DMS53 (cell line): ENCODE results near the gene MED27.

ENCODE experiments used
- DNase-seq: peaks from one replicate; lab custom pipeline; 2025; lab: John Stamatoyannopoulos, UW

Gene MED27

GRCh38 chr9:132043708-132044107, 36.0 kb downstream of the MED27 start:
- no peak for DNase-seq

- no peak for DNase-seq
Measured at GRCh38 chr9:132042324-132042723, 37.3 kb downstream of the MED27 start.

GRCh38 chr9:132041798-132042197, 37.9 kb downstream of the MED27 start:
- DNase-seq = no peak

GRCh38 chr9:132040808-132041207, 38.9 kb downstream of the MED27 start:
- DNase-seq = peak; percentile 39

GRCh38 chr9:132040246-132040645, 39.4 kb downstream of the MED27 start:
- peak; percentile 61 for DNase-seq

GRCh38 chr9:132039284-132039683, 40.4 kb downstream of the MED27 start:
- no peak for DNase-seq

GRCh38 chr9:132037458-132037857, 42.2 kb downstream of the MED27 start:
- DNase-seq = peak; percentile 43

- DNase-seq = no peak
Measured at GRCh38 chr9:132036521-132036920, 43.1 kb downstream of the MED27 start.

- DNase-seq = no peak
Measured at GRCh38 chr9:132035679-132036078, 44.0 kb downstream of the MED27 start.

- DNase-seq = peak; percentile 30
Measured at GRCh38 chr9:132032238-132032950, 47.3 kb downstream of the MED27 start.

GRCh38 chr9:132031467-132032237, 48.0 kb downstream of the MED27 start:
- no peak for DNase-seq

- DNase-seq = no peak
Measured at GRCh38 chr9:132030626-132031325, 48.9 kb downstream of the MED27 start.

- DNase-seq = no peak
Measured at GRCh38 chr9:132027752-132028663, 51.7 kb downstream of the MED27 start.

GRCh38 chr9:132026932-132027585, 52.6 kb downstream of the MED27 start:
- no peak for DNase-seq

GRCh38 chr9:132025766-132026165, 53.9 kb downstream of the MED27 start:
- DNase-seq = no peak

- DNase-seq = no peak
Measured at GRCh38 chr9:132024589-132024988, 55.1 kb downstream of the MED27 start.

GRCh38 chr9:132023419-132024180, 56.1 kb downstream of the MED27 start:
- DNase-seq = no peak

- DNase-seq = peak; percentile 79
Measured at GRCh38 chr9:132020820-132021510, 58.7 kb downstream of the MED27 start.

GRCh38 chr9:132020272-132020671, 59.4 kb downstream of the MED27 start:
- peak; percentile 11 for DNase-seq

GRCh38 chr9:132019702-132020101, 60.0 kb downstream of the MED27 start:
- no peak for DNase-seq
